ENCODE results near the gene LIN54.

Gene LIN54

GRCh38 chr4:82890901-82891706 is 119.5 kb downstream of the LIN54 start, which contains the start of gene SEC31A:
SEC31A (minus strand) TSS chr4:82891153; CDS start chr4:82881936, 9,217 bp downstream.
- ATAC-seq: peak; percentile 94
- TF ChIP-seq TCF4 (CRISPR knock-in tag; IDR thresholded peaks at IDR 0.05; ENCODE audit: borderline replicate concordance): peak; percentile 49; the same call in 1 of the 2 replicates
- 0 out of 2 replicates have a peak, but pooled peaks have one; percentile 19 for TF ChIP-seq ESRRG (CRISPR knock-in tag; IDR thresholded peaks at IDR 0.05)
- TF ChIP-seq, protein P1, sequence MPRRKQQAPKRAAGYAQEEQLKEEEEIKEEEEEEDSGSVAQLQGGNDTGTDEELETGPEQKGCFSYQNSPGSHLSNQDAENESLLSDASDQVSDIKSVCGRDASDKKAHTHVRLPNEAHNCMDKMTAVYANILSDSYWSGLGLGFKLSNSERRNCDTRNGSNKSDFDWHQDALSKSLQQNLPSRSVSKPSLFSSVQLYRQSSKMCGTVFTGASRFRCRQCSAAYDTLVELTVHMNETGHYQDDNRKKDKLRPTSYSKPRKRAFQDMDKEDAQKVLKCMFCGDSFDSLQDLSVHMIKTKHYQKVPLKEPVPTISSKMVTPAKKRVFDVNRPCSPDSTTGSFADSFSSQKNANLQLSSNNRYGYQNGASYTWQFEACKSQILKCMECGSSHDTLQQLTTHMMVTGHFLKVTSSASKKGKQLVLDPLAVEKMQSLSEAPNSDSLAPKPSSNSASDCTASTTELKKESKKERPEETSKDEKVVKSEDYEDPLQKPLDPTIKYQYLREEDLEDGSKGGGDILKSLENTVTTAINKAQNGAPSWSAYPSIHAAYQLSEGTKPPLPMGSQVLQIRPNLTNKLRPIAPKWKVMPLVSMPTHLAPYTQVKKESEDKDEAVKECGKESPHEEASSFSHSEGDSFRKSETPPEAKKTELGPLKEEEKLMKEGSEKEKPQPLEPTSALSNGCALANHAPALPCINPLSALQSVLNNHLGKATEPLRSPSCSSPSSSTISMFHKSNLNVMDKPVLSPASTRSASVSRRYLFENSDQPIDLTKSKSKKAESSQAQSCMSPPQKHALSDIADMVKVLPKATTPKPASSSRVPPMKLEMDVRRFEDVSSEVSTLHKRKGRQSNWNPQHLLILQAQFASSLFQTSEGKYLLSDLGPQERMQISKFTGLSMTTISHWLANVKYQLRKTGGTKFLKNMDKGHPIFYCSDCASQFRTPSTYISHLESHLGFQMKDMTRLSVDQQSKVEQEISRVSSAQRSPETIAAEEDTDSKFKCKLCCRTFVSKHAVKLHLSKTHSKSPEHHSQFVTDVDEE (CRISPR knock-in tag; IDR thresholded peaks at IDR 0.05): 0 out of 2 replicates have a peak, but pooled peaks have one; percentile 39
- 0 out of 2 replicates have a peak, but pooled peaks have one; percentile 46 for TF ChIP-seq ZFP3 (CRISPR knock-in tag; IDR thresholded peaks at IDR 0.05)
- TF ChIP-seq ZNF565 (CRISPR knock-in tag; conservative IDR thresholded peaks at IDR 0.05; ENCODE audit: low read depth): no peak
- TF ChIP-seq GLIS3 (CRISPR knock-in tag; IDR thresholded peaks at IDR 0.05): no peak; the same call in 1 of the 2 replicates
- TF ChIP-seq PATZ1 (CRISPR knock-in tag; IDR thresholded peaks at IDR 0.05; ENCODE audit: borderline replicate concordance): no peak
- peak; percentile 63; the same call in 1 of the 2 replicates for TF ChIP-seq CSRNP3 (CRISPR knock-in tag; IDR thresholded peaks at IDR 0.05)

DNA sequence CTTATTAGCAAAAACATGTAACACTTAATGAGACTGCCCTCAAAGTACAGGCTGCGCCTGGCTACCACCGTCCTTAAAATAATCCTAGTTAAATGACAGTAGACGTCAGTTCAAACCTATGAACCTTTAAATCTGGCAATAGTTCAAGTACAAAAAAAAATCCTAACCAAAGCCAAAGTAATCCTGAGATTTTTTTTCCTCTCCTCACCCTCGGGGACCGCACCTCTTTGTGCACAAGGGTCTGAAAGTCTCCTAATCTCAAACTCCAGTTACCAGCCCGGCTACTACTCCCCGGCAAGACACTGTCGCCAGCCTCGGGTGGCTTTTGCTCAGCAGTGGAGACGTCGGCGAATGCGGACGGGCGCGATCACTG is 120.1 kb downstream of the LIN54 start:
- peak; percentile 4 for ATAC-seq
- no peak for TF ChIP-seq GLIS3 (CRISPR knock-in tag; IDR thresholded peaks at IDR 0.05)
- TF ChIP-seq CSRNP3 (CRISPR knock-in tag; IDR thresholded peaks at IDR 0.05): no peak
- no peak for TF ChIP-seq POU6F1 (CRISPR knock-in tag; IDR thresholded peaks at IDR 0.05; ENCODE audit: borderline replicate concordance, low read depth)
- TF ChIP-seq ZFP3 (CRISPR knock-in tag; IDR thresholded peaks at IDR 0.05): no peak
- TF ChIP-seq ZNF8 (CRISPR knock-in tag; IDR thresholded peaks at IDR 0.05): no peak
- no peak for TF ChIP-seq PATZ1 (CRISPR knock-in tag; IDR thresholded peaks at IDR 0.05; ENCODE audit: borderline replicate concordance)
- no peak for TF ChIP-seq ISL1 (CRISPR knock-in tag; IDR thresholded peaks at IDR 0.05)
- no peak for TF ChIP-seq TCF4 (CRISPR knock-in tag; IDR thresholded peaks at IDR 0.05; ENCODE audit: borderline replicate concordance)
- TF ChIP-seq ARNTL (CRISPR knock-in tag; IDR thresholded peaks at IDR 0.05; ENCODE audit: borderline replicate concordance, low read depth): no peak

GRCh38 chr4:82889287-82889686 is 121.3 kb downstream of the LIN54 start:
- no peak for ATAC-seq
- TF ChIP-seq ZC3H10 (CRISPR knock-in tag; IDR thresholded peaks at IDR 0.05): no peak
- no peak for TF ChIP-seq ARNTL (CRISPR knock-in tag; IDR thresholded peaks at IDR 0.05; ENCODE audit: borderline replicate concordance, low read depth)
- no peak for TF ChIP-seq OSR1 (CRISPR knock-in tag; IDR thresholded peaks at IDR 0.05)
- no peak for TF ChIP-seq CSRNP3 (CRISPR knock-in tag; IDR thresholded peaks at IDR 0.05)
- TF ChIP-seq POU6F1 (CRISPR knock-in tag; IDR thresholded peaks at IDR 0.05; ENCODE audit: borderline replicate concordance, low read depth): no peak
- TF ChIP-seq, protein P1 (CRISPR knock-in tag; IDR thresholded peaks at IDR 0.05): no peak
- no peak for TF ChIP-seq BACH2 (CRISPR knock-in tag; IDR thresholded peaks at IDR 0.05; ENCODE audit: borderline replicate concordance)
- no peak for TF ChIP-seq ZNF565 (CRISPR knock-in tag; conservative IDR thresholded peaks at IDR 0.05; ENCODE audit: low read depth)

Data from SK-N-SH treated with all-trans-retinoic acid at 6 μM for 48 hours (cell line).